CD4-positive, alpha-beta T cell (primary cell): ENCODE results near the gene FSTL5. TPM values are rescaled to one million over a fixed set of nuclear protein-coding genes. Genes with fewer than 3 reads are reported as not detected.

Source experiments
- ATAC-seq: fragments of 200-7000 bp; cut with Tn5 transposase; one replicate; pipeline ENCODE4 v1.10.0; 2022; ENCODE audit warnings: mild to moderate bottlenecking; ENCODE audit not compliant: poor library complexity
- CTCF ChIA-PET: fragments of 350-600 bp; sonication (Branson Sonifier 250); formaldehyde crosslinking; loops from one replicate; lab custom pipeline; 2021; ENCODE audit warnings: antibody characterized with exemption, inconsistent platforms; lab: Charles Lee
- POLR2A ChIA-PET: fragments of 350-600 bp; sonication (Branson Sonifier 250); formaldehyde crosslinking; loops from one replicate; lab custom pipeline; 2021; ENCODE audit warnings: antibody characterized with exemption, inconsistent platforms; lab: Charles Lee
- DNase-seq, 14 experiments: peaks; one replicate each; pipeline ENCODE4 v3.0.0-alpha.2; 2013 to 2020; ENCODE audit warnings: mixed read lengths in 2 of 14
- H3K27ac ChIP-seq, 2 donors: one replicate each; pipeline versions ENCODE4 v1.5.1 to v1.7.0; 2013; ENCODE audit warnings: low read length in 2 of 2, low read depth in 1 of 2, mild to moderate bottlenecking in 1 of 2
- H3K27me3 ChIP-seq, 2 experiments: 1 replicate in 1 of 2; 2 replicates in 1 of 2; pipeline versions ENCODE4 v1.6.1 to v1.7.0; 2013; ENCODE audit warnings: low read length in 2 of 2, control low read depth in 1 of 2, mild to moderate bottlenecking in 1 of 2, moderate library complexity in 1 of 2; ENCODE audit not compliant: insufficient read depth in 2 of 2, control insufficient read depth in 1 of 2
- H3K36me3 ChIP-seq: one replicate; pipeline ENCODE4 v1.6.1; 2013; ENCODE audit warnings: low read length, control low read depth; ENCODE audit not compliant: insufficient read depth
- H3K4me1 ChIP-seq: one replicate; pipeline ENCODE4 v1.6.1; 2013; ENCODE audit warnings: low read length, control low read depth; ENCODE audit not compliant: insufficient read depth
- H3K4me3 ChIP-seq: one replicate; pipeline ENCODE4 v1.5.1; 2013; ENCODE audit warnings: mild to moderate bottlenecking, low read length, moderate library complexity
- H3K9me3 ChIP-seq, 2 experiments: 1 replicate in 1 of 2; 2 replicates in 1 of 2; pipeline versions ENCODE4 v1.6.1 to v1.7.0; 2013; ENCODE audit warnings: low read length in 2 of 2, mild to moderate bottlenecking in 2 of 2, control low read depth in 1 of 2, moderate library complexity in 1 of 2; ENCODE audit not compliant: control insufficient read depth in 1 of 2, insufficient read depth in 1 of 2
- H3K27ac Mint-ChIP-seq: one replicate; pipeline ENCODE4 v1.8.0; 2020; ENCODE audit warnings: mixed read lengths
- H3K27me3 Mint-ChIP-seq: one replicate; pipeline ENCODE4 v1.8.0; 2021; ENCODE audit warnings: mixed read lengths
- H3K36me3 Mint-ChIP-seq: one replicate; pipeline ENCODE4 v1.8.0; 2021; ENCODE audit warnings: low read depth, mixed read lengths
- H3K4me1 Mint-ChIP-seq: one replicate; pipeline ENCODE4 v1.8.0; 2021; ENCODE audit warnings: low read depth, mixed read lengths
- H3K4me3 Mint-ChIP-seq: one replicate; pipeline ENCODE4 v1.8.0; 2020; ENCODE audit warnings: mild to moderate bottlenecking, mixed read lengths
- H3K9me3 Mint-ChIP-seq: one replicate; pipeline ENCODE4 v1.8.0; 2020; ENCODE audit warnings: mixed read lengths
- intact Hi-C, 2 experiments: fragments of 100-400 bp; cut with DNase I in 1 of 2; cut with micrococcal nuclease in 1 of 2; formaldehyde crosslinking; loops; one replicate each; pipeline versions ENCODE4 v1.15.1 to v1.9.0; 2023 to 2025; cut with DNase I, micrococcal nuclease
- total RNA-seq, 174 experiments: library from RNA in 2 of 174; stranded (reverse) in 2 of 174; gene quantifications; one replicate each; pipeline ENCODE4 v1.2.3 and lab custom pipeline; 2021 to 2026
- TF ChIP-seq, protein P1 (sequence below): fragments of 200-600 bp; IDR thresholded peaks from one replicate; pipeline ENCODE4 v1.8.0; 2022; ENCODE audit warnings: antibody characterized with exemption, mild to moderate bottlenecking

The FSTL5 gene
- total RNA-seq, 2 experiments from 2014 or later = not detected

DNA sequence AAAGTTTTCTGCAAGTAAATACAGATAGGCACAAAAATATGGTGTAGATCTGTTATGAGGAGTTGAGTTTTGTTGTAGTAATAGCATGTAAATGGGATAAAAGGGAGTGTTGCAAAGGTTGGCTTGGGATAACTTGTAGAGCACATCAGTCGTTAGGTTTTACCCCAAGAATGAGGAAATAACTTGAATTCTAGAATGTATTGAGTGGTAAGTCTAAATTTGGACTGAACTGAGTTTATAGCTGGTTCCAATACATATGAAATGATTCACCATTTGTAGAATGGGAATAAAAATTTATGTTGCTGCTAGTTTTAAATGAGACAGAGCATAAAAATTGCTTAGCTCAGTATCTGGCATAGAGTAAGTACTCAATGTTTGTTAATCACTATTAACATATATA is 719.2 kb downstream of the FSTL5 start:
- ChIA-PET POLR2A (no interaction called here), CTCF (no interaction called here)
- H3K27me3 ChIP-seq = no peaks in the 10 kb centered on the region
- Mint-ChIP-seq H3K4me3 (no peak overlapping the region), H3K9me3 (peaks cover 14% of the 10 kb centered on the region), H3K4me1 (no peaks in the 10 kb centered on the region), H3K27me3 (no peaks in the 10 kb centered on the region), H3K36me3 (no peaks in the 10 kb centered on the region), H3K27ac (no peak overlapping the region)
- no peaks in the 10 kb centered on the region for H3K36me3 ChIP-seq
- no peak overlapping the region for H3K4me3 ChIP-seq
- TF ChIP-seq, protein P1, sequence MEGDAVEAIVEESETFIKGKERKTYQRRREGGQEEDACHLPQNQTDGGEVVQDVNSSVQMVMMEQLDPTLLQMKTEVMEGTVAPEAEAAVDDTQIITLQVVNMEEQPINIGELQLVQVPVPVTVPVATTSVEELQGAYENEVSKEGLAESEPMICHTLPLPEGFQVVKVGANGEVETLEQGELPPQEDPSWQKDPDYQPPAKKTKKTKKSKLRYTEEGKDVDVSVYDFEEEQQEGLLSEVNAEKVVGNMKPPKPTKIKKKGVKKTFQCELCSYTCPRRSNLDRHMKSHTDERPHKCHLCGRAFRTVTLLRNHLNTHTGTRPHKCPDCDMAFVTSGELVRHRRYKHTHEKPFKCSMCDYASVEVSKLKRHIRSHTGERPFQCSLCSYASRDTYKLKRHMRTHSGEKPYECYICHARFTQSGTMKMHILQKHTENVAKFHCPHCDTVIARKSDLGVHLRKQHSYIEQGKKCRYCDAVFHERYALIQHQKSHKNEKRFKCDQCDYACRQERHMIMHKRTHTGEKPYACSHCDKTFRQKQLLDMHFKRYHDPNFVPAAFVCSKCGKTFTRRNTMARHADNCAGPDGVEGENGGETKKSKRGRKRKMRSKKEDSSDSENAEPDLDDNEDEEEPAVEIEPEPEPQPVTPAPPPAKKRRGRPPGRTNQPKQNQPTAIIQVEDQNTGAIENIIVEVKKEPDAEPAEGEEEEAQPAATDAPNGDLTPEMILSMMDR = no peak
- no peaks in the 10 kb centered on the region for H3K9me3 ChIP-seq
- no peaks in the 10 kb centered on the region for H3K4me1 ChIP-seq
- H3K27ac ChIP-seq = no peak overlapping the region
- ATAC-seq (no peak), DNase-seq (no peak)
- intact Hi-C loops = no loop called here

DNA sequence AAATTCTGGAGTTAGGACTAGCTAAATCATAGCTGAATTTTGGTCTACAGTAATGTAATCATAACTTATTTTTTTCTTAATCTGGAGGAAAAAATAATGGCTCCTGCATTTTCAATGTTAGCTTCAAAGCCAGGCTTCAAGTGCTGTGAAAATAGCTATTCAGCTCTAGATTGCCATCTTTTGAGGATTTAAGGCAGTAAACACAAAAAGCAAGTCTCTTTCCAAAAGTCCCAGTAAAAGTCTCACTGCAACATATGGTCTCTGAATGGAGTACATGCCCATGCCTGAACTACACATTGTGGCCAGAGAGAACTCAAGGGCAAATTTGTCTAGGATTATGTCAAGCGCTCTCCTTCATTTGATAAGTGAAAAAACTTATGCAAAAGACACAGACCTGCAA is 720.9 kb downstream of the FSTL5 start:
- Mint-ChIP-seq H3K27me3 (no peaks in the 10 kb centered on the region), H3K27ac (no peak overlapping the region)

DNA sequence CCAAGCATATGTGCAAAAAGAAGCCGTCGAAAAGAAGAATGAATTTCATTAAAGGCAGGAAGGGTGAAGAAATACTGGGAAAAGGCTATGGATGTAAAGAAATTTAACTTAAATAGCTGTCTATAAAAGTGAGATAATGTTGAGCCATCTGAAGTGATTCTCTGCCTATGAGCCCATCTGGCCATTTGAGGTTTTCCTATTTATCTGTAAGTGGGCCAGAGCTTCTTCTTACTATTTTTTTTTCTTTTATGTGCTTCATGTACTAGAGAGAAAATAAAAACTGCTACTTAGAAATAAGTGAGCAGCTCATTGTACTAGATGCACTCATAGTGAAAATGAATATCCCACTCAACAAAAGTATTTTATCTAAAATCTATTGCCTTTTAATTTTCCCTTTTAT is 725.7 kb downstream of the FSTL5 start:
- ChIA-PET CTCF (no interaction called here), POLR2A (no interaction called here)
- Mint-ChIP-seq H3K27me3 (no peaks in the 10 kb centered on the region), H3K9me3 (peaks cover 12% of the 10 kb centered on the region), H3K4me3 (no peak overlapping the region), H3K27ac (no peak overlapping the region), H3K4me1 (no peaks in the 10 kb centered on the region), H3K36me3 (no peaks in the 10 kb centered on the region)
- H3K36me3 ChIP-seq = no peaks in the 10 kb centered on the region
- TF ChIP-seq, protein P1 = no peak
- intact Hi-C loops = no loop called here
- H3K4me3 ChIP-seq = no peak overlapping the region
- no peak overlapping the region for H3K27ac ChIP-seq
- H3K27me3 ChIP-seq = no peaks in the 10 kb centered on the region
- no peak for ATAC-seq
- H3K4me1 ChIP-seq = no peaks in the 10 kb centered on the region
- peaks cover 0 to 4% of the 10 kb centered on the region in 2 experiments for H3K9me3 ChIP-seq
- DNase-seq = no peak

More for the DNA sequence above, 720.9 kb downstream of the FSTL5 start:
- Mint-ChIP-seq H3K36me3 (no peaks in the 10 kb centered on the region), H3K9me3 (peaks cover 11% of the 10 kb centered on the region), H3K4me1 (no peaks in the 10 kb centered on the region), H3K4me3 (no peak overlapping the region)
- CTCF ChIA-PET = no interaction called here
- Histone ChIP-seq H3K4me1 (no peaks in the 10 kb centered on the region), H3K27ac (no peak overlapping the region), H3K27me3 (no peaks in the 10 kb centered on the region), H3K36me3 (no peaks in the 10 kb centered on the region), H3K4me3 (no peak overlapping the region), H3K9me3 (no peaks in the 10 kb centered on the region)
- DNase-seq (no peak), ATAC-seq (no peak)
- POLR2A ChIA-PET = no interaction called here
- intact Hi-C loops = no loop called here
- TF ChIP-seq, protein P1 = no peak
